Measurements from ENCODE around the gene RAP2B.

RAP2B gene

GRCh38 chr3:153210146-153210545 is 48.1 kb downstream of the RAP2B start:
- no peak for DNase-seq

- DNase-seq: no peak
These were observed 48.6 kb downstream of the RAP2B start for GRCh38 chr3:153210660-153211059.

- DNase-seq: no peak
These were observed 53.5 kb downstream of the RAP2B start for GRCh38 chr3:153215497-153215896.

- no peak for DNase-seq
These were observed 53.9 kb downstream of the RAP2B start for GRCh38 chr3:153215966-153216365.

GRCh38 chr3:153216928-153217327 is 54.9 kb downstream of the RAP2B start:
- DNase-seq: no peak

GRCh38 chr3:153219146-153219545 is 57.1 kb downstream of the RAP2B start:
- no peak for DNase-seq
